Measurements from ENCODE around the gene RAD51D.

RAD51D gene

DNA sequence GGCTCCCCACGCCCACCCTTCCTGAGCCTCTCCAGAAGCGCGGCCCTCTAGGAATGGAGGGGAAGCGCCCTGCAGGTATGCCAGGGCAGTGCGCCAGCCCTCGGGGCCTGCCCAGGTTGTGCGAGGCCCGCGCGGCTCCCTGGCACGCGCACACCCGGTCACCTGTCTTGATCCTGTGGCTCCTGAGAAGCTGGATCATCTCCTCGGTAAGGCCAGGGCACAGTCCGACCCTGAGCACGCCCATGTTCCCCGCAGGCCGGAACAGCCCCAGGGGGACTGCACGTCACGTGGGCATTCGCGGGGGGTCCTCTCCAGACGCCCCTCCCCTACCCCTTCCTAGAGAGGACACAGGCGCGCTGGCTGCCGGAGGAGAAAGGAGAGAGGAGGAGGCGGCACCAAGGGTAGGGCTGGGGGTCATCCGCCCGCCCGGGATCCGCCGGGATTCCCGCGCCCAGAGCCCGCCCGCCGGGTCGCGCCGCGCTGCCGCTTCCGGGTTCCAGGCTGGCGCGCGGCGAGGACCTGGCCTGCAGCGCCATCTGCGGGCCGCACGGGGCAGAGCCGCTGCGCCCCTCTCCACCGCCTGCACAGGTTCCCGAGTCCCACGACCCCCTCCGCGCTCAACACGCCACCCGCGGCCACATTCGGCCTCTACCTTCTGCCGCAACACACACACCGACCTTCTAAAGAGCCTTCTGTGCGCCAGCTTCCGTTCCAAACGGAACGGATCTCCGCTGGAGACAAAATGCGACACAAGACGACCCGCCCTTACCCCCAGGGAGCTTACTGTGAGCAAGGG is at the start of gene RAD51D:
TSS of gene RAD51D (minus strand) at position 491 of the 796 bp plus-strand sequence. CDS start at position 244, 247 bp downstream.
- peak within 1 kb of the TSS; percentile 73 for H3K27ac ChIP-seq
- TF ChIP-seq ZFX (IDR thresholded peaks at IDR 0.05) = peak; percentile 78; the same call in 1 of the 2 replicates
- TF ChIP-seq, protein P1, sequence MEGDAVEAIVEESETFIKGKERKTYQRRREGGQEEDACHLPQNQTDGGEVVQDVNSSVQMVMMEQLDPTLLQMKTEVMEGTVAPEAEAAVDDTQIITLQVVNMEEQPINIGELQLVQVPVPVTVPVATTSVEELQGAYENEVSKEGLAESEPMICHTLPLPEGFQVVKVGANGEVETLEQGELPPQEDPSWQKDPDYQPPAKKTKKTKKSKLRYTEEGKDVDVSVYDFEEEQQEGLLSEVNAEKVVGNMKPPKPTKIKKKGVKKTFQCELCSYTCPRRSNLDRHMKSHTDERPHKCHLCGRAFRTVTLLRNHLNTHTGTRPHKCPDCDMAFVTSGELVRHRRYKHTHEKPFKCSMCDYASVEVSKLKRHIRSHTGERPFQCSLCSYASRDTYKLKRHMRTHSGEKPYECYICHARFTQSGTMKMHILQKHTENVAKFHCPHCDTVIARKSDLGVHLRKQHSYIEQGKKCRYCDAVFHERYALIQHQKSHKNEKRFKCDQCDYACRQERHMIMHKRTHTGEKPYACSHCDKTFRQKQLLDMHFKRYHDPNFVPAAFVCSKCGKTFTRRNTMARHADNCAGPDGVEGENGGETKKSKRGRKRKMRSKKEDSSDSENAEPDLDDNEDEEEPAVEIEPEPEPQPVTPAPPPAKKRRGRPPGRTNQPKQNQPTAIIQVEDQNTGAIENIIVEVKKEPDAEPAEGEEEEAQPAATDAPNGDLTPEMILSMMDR (conservative IDR thresholded peaks at IDR 0.05) = peak; percentile 99

- TF ChIP-seq ZFX (IDR thresholded peaks at IDR 0.05) = no peak
- TF ChIP-seq, protein P1 (conservative IDR thresholded peaks at IDR 0.05) = no peak
- H3K27ac ChIP-seq = no peak overlapping the region
Measured at GRCh38 chr17:35167666-35168065, 48.0 kb upstream of the RAD51D start.

DNA sequence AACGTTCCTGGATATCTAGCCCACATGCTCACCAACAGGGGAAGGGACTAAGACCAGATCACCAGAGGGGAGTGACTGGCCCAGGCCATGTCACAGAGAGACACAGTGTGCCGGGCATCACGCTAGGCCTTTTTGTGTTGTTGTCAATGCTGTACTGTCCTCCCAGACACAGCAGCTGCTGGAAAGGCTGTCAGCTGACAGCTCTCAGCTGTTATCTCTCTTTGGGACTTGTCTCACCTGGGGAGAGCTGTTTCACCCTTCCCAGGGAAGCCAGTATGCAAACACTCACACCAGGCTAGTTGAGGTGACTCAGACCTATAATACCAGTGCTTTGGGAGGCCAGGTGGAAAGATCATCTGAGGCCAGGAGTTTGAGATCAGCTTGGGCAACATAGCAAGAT is 47.4 kb upstream of the RAD51D start:
- no peak overlapping the region for H3K27ac ChIP-seq
- TF ChIP-seq ZFX (IDR thresholded peaks at IDR 0.05) = no peak

DNA sequence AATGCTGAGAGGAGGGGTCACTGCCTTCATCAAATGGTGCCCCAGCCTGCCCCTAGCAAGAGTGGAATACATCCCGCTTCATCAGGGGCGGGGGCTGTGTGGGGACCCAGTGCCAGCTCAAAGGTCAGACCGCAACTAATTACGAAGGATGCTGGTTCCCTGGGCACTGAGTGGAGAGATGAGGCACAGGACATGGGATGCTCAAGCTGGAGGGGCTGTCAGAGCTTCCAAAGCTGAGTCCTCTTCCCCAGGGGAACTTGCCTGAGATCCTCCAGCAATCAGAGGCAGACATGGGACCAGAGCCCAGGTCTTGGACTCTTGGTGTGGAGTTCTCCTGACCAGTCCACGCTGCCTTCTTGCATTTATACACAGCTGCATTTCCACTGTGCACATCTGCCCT is 46.9 kb upstream of the RAD51D start:
- no peak overlapping the region for H3K27ac ChIP-seq
- TF ChIP-seq, protein P1 (conservative IDR thresholded peaks at IDR 0.05) = no peak
- TF ChIP-seq ZFX (IDR thresholded peaks at IDR 0.05) = no peak

- TF ChIP-seq, protein P1 (conservative IDR thresholded peaks at IDR 0.05) = no peak
- no peak for TF ChIP-seq ZFX (IDR thresholded peaks at IDR 0.05)
- no peak overlapping the region for H3K27ac ChIP-seq
Measured at GRCh38 chr17:35164716-35165115, 45.1 kb upstream of the RAD51D start.

- H3K27ac ChIP-seq = no peak overlapping the region
- TF ChIP-seq ZFX (IDR thresholded peaks at IDR 0.05) = no peak
- TF ChIP-seq, protein P1 (conservative IDR thresholded peaks at IDR 0.05) = no peak
Measured at GRCh38 chr17:35163886-35164285, 44.2 kb upstream of the RAD51D start.

DNA sequence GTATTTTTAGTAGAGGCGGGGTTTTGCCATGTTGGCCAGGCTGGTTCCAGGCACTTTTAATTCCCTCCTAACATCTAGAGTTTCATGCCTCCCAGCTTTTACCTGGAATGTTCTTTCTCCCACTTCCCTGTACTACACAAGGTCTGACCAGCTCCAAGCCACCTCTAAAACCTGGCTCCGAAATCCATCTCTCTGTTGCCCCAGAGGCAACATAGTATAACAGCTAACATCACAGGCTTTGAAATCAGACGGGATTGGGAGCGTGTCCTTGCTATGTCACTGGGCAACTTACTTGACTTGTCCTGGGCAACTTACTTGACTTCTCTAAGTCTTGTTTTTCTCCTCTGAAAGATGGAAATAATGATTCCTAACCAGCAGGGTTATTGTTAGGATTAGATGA is 43.1 kb upstream of the RAD51D start:
- H3K27ac ChIP-seq = no peak overlapping the region
- TF ChIP-seq, protein P1 (conservative IDR thresholded peaks at IDR 0.05) = no peak
- TF ChIP-seq ZFX (IDR thresholded peaks at IDR 0.05) = no peak
